ENCODE measurements around the gene MACROD2. TPM values are rescaled to one million over a fixed set of nuclear protein-coding genes. Genes with fewer than 3 reads are reported as not detected.
A peak's percentile ranks its signal among the peaks of the same experiment; 100 is the strongest.

The MACROD2 gene
- total RNA-seq, 1 experiment from 2014 or later, result 3.1 TPM

GRCh38 chr20:15699431-15700146, 1704.3 kb downstream of the MACROD2 start:
- Mint-ChIP-seq H3K9me3 (ENCODE audit: unreplicated experiment) (no peaks in the 10 kb centered on the region), H3K27ac (ENCODE audit: low read depth, unreplicated experiment) (no peak overlapping the region), H3K27me3 (ENCODE audit: insufficient read depth, unreplicated experiment) (no peaks in the 10 kb centered on the region), H3K4me1 (ENCODE audit: insufficient read depth, unreplicated experiment) (peaks cover 20% of the 10 kb centered on the region), H3K36me3 (ENCODE audit: insufficient read depth, unreplicated experiment) (no peaks in the 10 kb centered on the region), H3K4me3 (ENCODE audit: unreplicated experiment) (peak overlapping the region; percentile 65)
- intact Hi-C loops (cut with micrococcal nuclease), result no loop called here
- DNase-seq (ENCODE audit: unreplicated experiment), result peak; percentile 54
- POLR2A ChIA-PET, result interaction anchor here (0.9 to 1.3 kb wide), 5 partner anchors 9 to 48 kb away, joined by 3 to 4 read pairs (median 3); no protein-coding TSS in a partner anchor
- CTCF ChIA-PET, result interaction anchor here (0.6 to 1.6 kb wide), 8 partner anchors 8 to 1266 kb away, joined by 3 to 6 read pairs (median 3); no protein-coding TSS in a partner anchor
- BruUV-seq (replicated peaks), result no TSS peak
- TF ChIP-seq CTCF (IDR thresholded peaks at IDR 0.05; ENCODE audit: unreplicated experiment), result no peak

- BruUV-seq (replicated peaks), result no TSS peak
- intact Hi-C loops (cut with micrococcal nuclease), result no loop called here
- Mint-ChIP-seq H3K36me3 (ENCODE audit: insufficient read depth, unreplicated experiment) (no peaks in the 10 kb centered on the region), H3K4me1 (ENCODE audit: insufficient read depth, unreplicated experiment) (peaks cover 20% of the 10 kb centered on the region), H3K9me3 (ENCODE audit: unreplicated experiment) (no peaks in the 10 kb centered on the region), H3K27me3 (ENCODE audit: insufficient read depth, unreplicated experiment) (no peaks in the 10 kb centered on the region), H3K27ac (ENCODE audit: low read depth, unreplicated experiment) (no peak overlapping the region), H3K4me3 (ENCODE audit: unreplicated experiment) (peak overlapping the region; percentile 65)
- peak; percentile 16 for DNase-seq (ENCODE audit: unreplicated experiment)
- POLR2A ChIA-PET, result interaction anchor here (1.0 to 1.3 kb wide), 3 partner anchors 9 to 48 kb away, joined by 3 to 4 read pairs (median 3); no protein-coding TSS in a partner anchor
- CTCF ChIA-PET, result interaction anchor here (0.6 to 1.0 kb wide), 6 partner anchors 7 to 1366 kb away, joined by 3 to 6 read pairs (median 3); no protein-coding TSS in a partner anchor
- no peak for TF ChIP-seq CTCF (IDR thresholded peaks at IDR 0.05; ENCODE audit: unreplicated experiment)
Measured at GRCh38 chr20:15700147-15700765, 1704.9 kb downstream of the MACROD2 start.

- Mint-ChIP-seq H3K9me3 (ENCODE audit: unreplicated experiment) (no peaks in the 10 kb centered on the region), H3K4me1 (ENCODE audit: insufficient read depth, unreplicated experiment) (peaks cover 20% of the 10 kb centered on the region), H3K27me3 (ENCODE audit: insufficient read depth, unreplicated experiment) (no peaks in the 10 kb centered on the region), H3K4me3 (ENCODE audit: unreplicated experiment) (no peak overlapping the region), H3K36me3 (ENCODE audit: insufficient read depth, unreplicated experiment) (no peaks in the 10 kb centered on the region), H3K27ac (ENCODE audit: low read depth, unreplicated experiment) (no peak overlapping the region)
- ChIA-PET POLR2A (no interaction called here), CTCF (interaction anchor here (1.0 kb wide), 1 partner anchor 52 kb away, joined by 4 read pairs; no protein-coding TSS in a partner anchor)
- intact Hi-C loops (cut with micrococcal nuclease), result no loop called here
- DNase-seq (ENCODE audit: unreplicated experiment), result no peak
- no TSS peak for BruUV-seq (replicated peaks)
- no peak for TF ChIP-seq CTCF (IDR thresholded peaks at IDR 0.05; ENCODE audit: unreplicated experiment)
Measured at GRCh38 chr20:15702161-15702560, 1706.8 kb downstream of the MACROD2 start.

GRCh38 chr20:15703171-15703911, 1708.0 kb downstream of the MACROD2 start:
- Mint-ChIP-seq H3K9me3 (ENCODE audit: unreplicated experiment) (no peaks in the 10 kb centered on the region), H3K4me3 (ENCODE audit: unreplicated experiment) (no peak overlapping the region), H3K36me3 (ENCODE audit: insufficient read depth, unreplicated experiment) (no peaks in the 10 kb centered on the region), H3K4me1 (ENCODE audit: insufficient read depth, unreplicated experiment) (peaks cover 20% of the 10 kb centered on the region), H3K27me3 (ENCODE audit: insufficient read depth, unreplicated experiment) (no peaks in the 10 kb centered on the region), H3K27ac (ENCODE audit: low read depth, unreplicated experiment) (peak overlapping the region; percentile 33)
- intact Hi-C loops (cut with micrococcal nuclease), result no loop called here
- TF ChIP-seq CTCF (IDR thresholded peaks at IDR 0.05; ENCODE audit: unreplicated experiment), result no peak
- peak; percentile 85 for DNase-seq (ENCODE audit: unreplicated experiment)
- ChIA-PET CTCF (interaction anchor here (0.5 to 0.6 kb wide), 2 partner anchors 46 to 254 kb away, joined by 3 to 4 read pairs; no protein-coding TSS in a partner anchor), POLR2A (no interaction called here)
- TSS peak; percentile 55 for BruUV-seq (replicated peaks)

All from MCF 10A (cell line).